Neuronal stem cell (in vitro differentiated cells): Measurements from ENCODE around the gene GPRC5C.

Source experiments
- DNase-seq: peaks from one replicate; pipeline ENCODE4 v3.0.0-alpha.2; 2013; ENCODE audit warnings: low spot score
- H2AFZ ChIP-seq: one replicate; pipeline ENCODE4 v1.6.1; 2013; ENCODE audit warnings: mild to moderate bottlenecking, low read length, inconsistent platforms
- H2AK5ac ChIP-seq: 2 replicates; pipeline ENCODE4 v1.6.1; 2013; ENCODE audit warnings: low read depth, mild to moderate bottlenecking, inconsistent platforms, low read length, moderate library complexity, mixed read lengths
- H2BK120ac ChIP-seq: 2 replicates; pipeline ENCODE4 v1.6.1; 2013; ENCODE audit warnings: low read depth, mild to moderate bottlenecking, inconsistent platforms, low read length, moderate library complexity, mixed read lengths
- H2BK12ac ChIP-seq: one replicate; pipeline ENCODE4 v1.6.1; 2013; ENCODE audit warnings: low read length, inconsistent platforms
- H2BK15ac ChIP-seq: 2 replicates; pipeline ENCODE4 v1.6.1; 2013; ENCODE audit warnings: mild to moderate bottlenecking, low read length, inconsistent platforms, mixed read lengths
- H2BK5ac ChIP-seq: one replicate; pipeline ENCODE4 v1.6.1; 2013; ENCODE audit warnings: inconsistent platforms, mild to moderate bottlenecking, low read length, moderate library complexity
- H3K14ac ChIP-seq: one replicate; pipeline ENCODE4 v1.6.1; 2013; ENCODE audit warnings: low read length, inconsistent platforms
- H3K18ac ChIP-seq: 2 replicates; pipeline ENCODE4 v1.6.1; 2013; ENCODE audit warnings: low read length, inconsistent platforms
- H3K23ac ChIP-seq: 2 replicates; pipeline ENCODE4 v1.6.1; 2013; ENCODE audit warnings: low read depth, mild to moderate bottlenecking, mixed read lengths, low read length, inconsistent platforms; ENCODE audit not compliant: poor library complexity
- H3K27ac ChIP-seq: replicated peaks from 3 replicates; pipeline ENCODE4 v1.5.1; 2013; ENCODE audit warnings: low read length, inconsistent platforms
- H3K27me3 ChIP-seq, 3 experiments: 2 replicates each; pipeline ENCODE4 v1.6.1; 2013; ENCODE audit warnings: low read length in 3 of 3, mild to moderate bottlenecking in 2 of 3, inconsistent platforms in 1 of 3, low read depth in 1 of 3, mixed read lengths in 1 of 3, moderate library complexity in 1 of 3; ENCODE audit not compliant: control insufficient read depth in 3 of 3, insufficient read depth in 3 of 3
- H3K36me3 ChIP-seq, 2 donors: replicated peaks in 1 of 2; 2 replicates each; pipeline ENCODE4 v1.6.1; 2013; ENCODE audit warnings: low read length in 2 of 2; ENCODE audit not compliant: control insufficient read depth in 2 of 2, insufficient read depth in 2 of 2
- H3K4ac ChIP-seq: 2 replicates; pipeline ENCODE4 v1.6.1; 2013; ENCODE audit warnings: inconsistent platforms, mild to moderate bottlenecking, low read length, moderate library complexity
- H3K4me1 ChIP-seq, 2 donors: 1 replicate in 1 of 2; 2 replicates in 1 of 2; pipeline ENCODE4 v1.6.1; 2013; ENCODE audit warnings: low read length in 2 of 2, low read depth in 1 of 2; ENCODE audit not compliant: control insufficient read depth in 2 of 2, insufficient read depth in 1 of 2
- H3K4me2 ChIP-seq: one replicate; pipeline ENCODE4 v1.6.1; 2013; ENCODE audit warnings: mild to moderate bottlenecking, low read length, inconsistent platforms; ENCODE audit not compliant: insufficient read depth, poor library complexity, severe bottlenecking
- H3K4me3 ChIP-seq, 2 donors: 2 replicates each; pipeline ENCODE4 v1.5.1; 2013; ENCODE audit warnings: low read length in 2 of 2, mild to moderate bottlenecking in 2 of 2, inconsistent platforms in 1 of 2, moderate library complexity in 1 of 2
- H3K79me1 ChIP-seq: one replicate; pipeline ENCODE4 v1.6.1; 2013; ENCODE audit warnings: low read depth, mild to moderate bottlenecking, inconsistent platforms, low read length, moderate library complexity
- H3K9ac ChIP-seq: one replicate; pipeline ENCODE4 v1.6.1; 2013; ENCODE audit warnings: mild to moderate bottlenecking, low read depth, low read length, inconsistent platforms; ENCODE audit not compliant: poor library complexity
- H3K9me3 ChIP-seq, 2 donors: replicated peaks in 1 of 2; 2 replicates each; pipeline versions ENCODE3 to v1.6.1; 2013; ENCODE audit warnings: low read length in 2 of 2, mild to moderate bottlenecking in 2 of 2, inconsistent platforms in 1 of 2, low read depth in 1 of 2, mixed read lengths in 1 of 2, moderate library complexity in 1 of 2; ENCODE audit not compliant: control insufficient read depth in 2 of 2, insufficient read depth in 1 of 2
- H4K8ac ChIP-seq: one replicate; pipeline ENCODE4 v1.6.1; 2013; ENCODE audit warnings: low read depth, mild to moderate bottlenecking, inconsistent platforms, low read length, moderate library complexity
- H4K91ac ChIP-seq: one replicate; pipeline ENCODE4 v1.6.1; 2013; ENCODE audit warnings: low read length, low read depth, mild to moderate bottlenecking, inconsistent platforms; ENCODE audit not compliant: poor library complexity
- WGBS, 2 donors: extraction: QIAGEN DNeasy Blood & Tissue Kit; methylation state at CpG; one replicate each; pipeline ENCODE4 v1.1.7; 2013; ENCODE audit warnings: missing lambda C conversion rate in 2 of 2, mixed read lengths in 1 of 2; ENCODE audit not compliant: insufficient read length in 2 of 2, insufficient replicate concordance in 1 of 2; ENCODE audit errors: extremely low coverage in 2 of 2; 5-methylcytosine and 5-hydroxymethylcytosine counted together

The GPRC5C gene

DNA sequence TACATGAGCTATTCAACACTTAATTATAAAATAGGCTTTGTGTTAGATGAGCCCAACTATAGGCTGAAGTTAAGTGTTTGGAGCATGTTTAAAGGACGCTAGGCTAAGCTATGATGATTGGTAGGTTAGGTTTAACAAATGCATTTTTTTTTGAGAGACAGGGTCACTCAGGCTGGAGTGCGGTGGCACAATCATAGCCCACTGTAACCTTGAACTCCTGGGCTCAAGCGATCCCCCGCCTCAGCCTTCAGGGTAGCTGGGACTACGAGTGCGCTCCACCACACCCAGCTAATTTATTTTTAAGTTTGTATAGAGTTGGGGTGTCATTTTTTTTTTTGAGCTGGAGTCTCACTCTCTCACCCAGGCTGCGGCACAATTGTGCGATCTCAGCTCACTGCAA lies 19.3 kb upstream of the GPRC5C start:
- no CpG with 5 or more reads among the region's 8 CpGs for WGBS, 2 donors
- no peak overlapping the region for H2AFZ ChIP-seq
- H2BK12ac ChIP-seq, result no peak overlapping the region
- no peak overlapping the region for H2BK15ac ChIP-seq
- H2AK5ac ChIP-seq, result no peak overlapping the region
- no peaks in the 10 kb centered on the region for H3K36me3 ChIP-seq
- no peaks in the 10 kb centered on the region for H3K9me3 ChIP-seq
- H4K8ac ChIP-seq, result no peak overlapping the region
- H3K4me1 ChIP-seq, result peaks cover 0 to under 1% of the 10 kb centered on the region in 2 donors
- no peak overlapping the region for H3K4me3 ChIP-seq
- H2BK5ac ChIP-seq, result no peak overlapping the region
- no peak overlapping the region for H4K91ac ChIP-seq
- H3K18ac ChIP-seq, result no peak overlapping the region
- H3K14ac ChIP-seq, result no peak overlapping the region
- H2BK120ac ChIP-seq, result no peak overlapping the region
- H3K27me3 ChIP-seq, result peaks cover 0 to 4% (median 0%) of the 10 kb centered on the region in 3 experiments
- no peak overlapping the region for H3K27ac ChIP-seq
- no peak for DNase-seq
- no peak overlapping the region for H3K4ac ChIP-seq
- no peak overlapping the region for H3K9ac ChIP-seq
- H3K79me1 ChIP-seq, result no peaks in the 10 kb centered on the region
- H3K23ac ChIP-seq, result no peak overlapping the region
- H3K4me2 ChIP-seq, result no peak overlapping the region

DNA sequence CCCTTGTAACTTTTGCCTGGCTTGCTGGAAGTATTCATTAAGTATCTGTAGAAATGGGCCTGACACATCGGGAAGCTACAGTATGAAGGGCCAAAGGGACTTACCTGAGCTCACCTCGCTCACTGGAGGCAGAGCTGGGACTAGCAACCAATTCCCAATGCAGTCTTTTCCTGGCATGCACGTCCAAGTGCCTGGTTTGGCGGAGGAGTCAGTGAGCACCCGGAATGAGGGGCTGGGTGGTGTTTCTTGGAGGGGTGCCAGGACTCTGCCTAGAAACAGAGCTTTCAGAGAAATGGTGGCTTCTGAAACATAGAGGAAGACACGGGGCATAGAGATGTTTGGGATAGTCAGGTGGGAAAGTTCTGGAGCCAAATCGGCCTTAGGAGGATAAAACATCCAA lies 18.4 kb upstream of the GPRC5C start:
- DNase-seq, result no peak
- Histone ChIP-seq H2BK120ac (no peak overlapping the region), H2AFZ (no peak overlapping the region), H4K8ac (no peak overlapping the region), H3K14ac (no peak overlapping the region), H2AK5ac (no peak overlapping the region), H3K23ac (no peak overlapping the region), H3K4me1 (peaks cover 0 to 2% of the 10 kb centered on the region in 2 donors), H3K9me3 (no peaks in the 10 kb centered on the region), H3K27ac (no peak overlapping the region), H3K79me1 (no peaks in the 10 kb centered on the region), H3K4me2 (no peak overlapping the region), H2BK12ac (no peak overlapping the region), H3K36me3 (no peaks in the 10 kb centered on the region), H3K4ac (no peak overlapping the region), H3K9ac (no peak overlapping the region), H2BK5ac (no peak overlapping the region), H3K18ac (no peak overlapping the region), H2BK15ac (no peak overlapping the region), H4K91ac (no peak overlapping the region), H3K27me3 (peaks cover 0 to 4% (median 0%) of the 10 kb centered on the region in 3 experiments), H3K4me3 (no peak overlapping the region)
- whole genome bisulfite sequencing, 2 donors, result no CpG with 5 or more reads among the region's 7 CpGs

DNA sequence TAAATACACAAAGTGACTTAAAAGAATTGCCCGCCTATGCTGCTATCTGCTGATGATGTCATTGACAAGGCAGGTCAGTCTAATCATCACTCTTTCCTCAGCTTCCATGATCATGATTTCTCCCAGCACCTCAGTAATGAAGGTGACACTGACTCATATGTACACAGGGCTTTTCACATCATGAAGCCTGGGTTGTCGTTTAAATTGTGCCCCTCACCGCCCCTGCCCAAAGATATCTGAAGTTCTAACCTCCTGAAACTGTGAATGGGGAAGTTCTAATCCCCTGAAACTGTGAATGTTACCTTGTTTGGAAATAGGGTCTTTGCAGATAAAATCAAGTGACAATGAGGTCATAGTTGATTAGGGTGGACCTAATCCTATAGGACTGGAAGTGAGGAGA lies 17.4 kb upstream of the GPRC5C start:
- DNase-seq, result no peak
- WGBS, 2 donors, result no CpG with 5 or more reads among the region's 3 CpGs
- H3K4me3 ChIP-seq, result no peak overlapping the region

DNA sequence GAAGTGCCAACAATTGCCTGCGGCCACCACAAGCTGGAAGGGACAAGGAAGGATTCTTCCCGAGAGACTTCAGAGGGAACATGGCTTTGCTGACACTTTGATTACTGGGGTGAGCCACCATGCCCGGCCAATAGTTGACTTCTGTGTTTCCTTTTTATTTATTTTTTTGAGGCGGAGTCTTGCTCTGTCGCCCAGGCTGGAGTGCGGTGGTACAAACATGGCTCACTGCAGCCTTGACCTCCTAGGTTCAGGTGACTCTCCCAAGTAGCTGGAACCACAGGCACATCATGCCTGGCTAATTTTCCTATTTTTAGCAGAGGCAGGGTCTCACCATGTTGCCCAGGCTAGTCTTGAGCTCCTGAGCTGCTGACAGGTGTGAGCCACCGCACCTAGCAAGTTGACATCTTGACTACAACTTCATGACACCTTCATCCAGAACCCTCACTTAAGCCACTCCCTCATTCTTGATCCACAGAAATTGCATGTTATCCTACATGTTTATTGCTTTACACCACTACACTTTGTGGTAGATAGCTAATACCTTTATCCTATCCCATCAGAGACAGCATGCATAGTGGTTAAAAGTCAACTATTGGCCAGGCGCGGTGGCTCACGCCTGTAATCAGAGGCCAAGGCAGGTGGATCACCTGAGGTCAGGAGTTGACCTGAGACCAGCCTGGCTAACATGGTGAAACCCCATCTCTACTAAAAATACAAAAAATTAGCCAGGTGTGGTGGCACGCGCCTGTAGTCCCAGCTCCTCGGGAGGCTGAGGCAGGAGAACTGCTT lies 16.1 kb upstream of the GPRC5C start:
- H3K14ac ChIP-seq, result no peak overlapping the region
- H3K4me1 ChIP-seq, result peaks cover 0 to 2% of the 10 kb centered on the region in 2 donors
- H3K27me3 ChIP-seq, result peaks cover 0 to 4% (median 0%) of the 10 kb centered on the region in 3 experiments
- H2BK5ac ChIP-seq, result no peak overlapping the region
- no peak overlapping the region for H2BK12ac ChIP-seq
- no peak overlapping the region for H2BK120ac ChIP-seq
- no peaks in the 10 kb centered on the region for H3K79me1 ChIP-seq
- no peak overlapping the region for H3K4ac ChIP-seq
- no peak overlapping the region for H3K27ac ChIP-seq
- no peaks in the 10 kb centered on the region for H3K36me3 ChIP-seq
- no peak overlapping the region for H4K91ac ChIP-seq
- no peak overlapping the region for H3K9ac ChIP-seq
- H3K9me3 ChIP-seq, result no peaks in the 10 kb centered on the region
- no peak overlapping the region for H4K8ac ChIP-seq
- DNase-seq, result no peak
- no peak overlapping the region for H2AFZ ChIP-seq
- no peak overlapping the region for H3K4me2 ChIP-seq
- H3K18ac ChIP-seq, result no peak overlapping the region
- H3K23ac ChIP-seq, result no peak overlapping the region
- H2AK5ac ChIP-seq, result no peak overlapping the region
- H2BK15ac ChIP-seq, result no peak overlapping the region
- WGBS, 2 donors, result no CpG with 5 or more reads among the region's 13 CpGs
- H3K4me3 ChIP-seq, result no peak overlapping the region

More for the DNA sequence above, 17.4 kb upstream of the GPRC5C start:
- Histone ChIP-seq H2BK5ac (no peak overlapping the region), H3K4ac (no peak overlapping the region), H3K36me3 (no peaks in the 10 kb centered on the region), H4K91ac (no peak overlapping the region), H3K27ac (no peak overlapping the region), H3K18ac (no peak overlapping the region), H2AK5ac (no peak overlapping the region), H3K27me3 (peaks cover 0 to 4% (median 0%) of the 10 kb centered on the region in 3 experiments), H3K14ac (no peak overlapping the region), H3K4me2 (no peak overlapping the region), H2BK12ac (no peak overlapping the region), H3K23ac (no peak overlapping the region), H3K79me1 (no peaks in the 10 kb centered on the region), H3K9ac (no peak overlapping the region), H3K9me3 (no peaks in the 10 kb centered on the region), H3K4me1 (peaks cover 0 to 2% of the 10 kb centered on the region in 2 donors), H4K8ac (no peak overlapping the region), H2BK15ac (no peak overlapping the region), H2AFZ (no peak overlapping the region), H2BK120ac (no peak overlapping the region)
